H1 (cell line): ENCODE data around the gene EEPD1. TPM values are rescaled to one million over a fixed set of nuclear protein-coding genes. Genes with fewer than 3 reads are reported as not detected.

ENCODE experiments used
- CTCF ChIA-PET: fragments of 300-600 bp; sonication (Branson Sonifier 250); formaldehyde crosslinking; loops from one replicate; lab custom pipeline; 2021; ENCODE audit not compliant: partially characterized antibody; lab: Charles Lee
- POLR2A ChIA-PET: fragments of 300-600 bp; sonication (Branson Sonifier 250); formaldehyde crosslinking; loops from one replicate; lab custom pipeline; 2021; ENCODE audit warnings: inconsistent platforms; ENCODE audit not compliant: partially characterized antibody; lab: Charles Lee
- DNase-seq, 2 experiments: peaks; one replicate each; pipeline versions ENCODE4 v3.0.0 to v3.0.0-alpha.2; 2010 to 2022; ENCODE audit warnings: low spot score in 2 of 2, low read depth in 1 of 2, mixed read lengths in 1 of 2
- FAIRE-seq: peaks from 2 replicates; lab custom pipeline; 2011; peaks lifted over from hg19 to GRCh38; lab: Jason Lieb, UNC
- H2AFZ ChIP-seq: 2 replicates; pipeline ENCODE4 v1.8.1; 2012; ENCODE audit warnings: low read length, inconsistent platforms
- H2AK5ac ChIP-seq: 2 replicates; pipeline ENCODE4 v1.6.1; 2013; ENCODE audit warnings: low read depth, low read length
- H2BK120ac ChIP-seq: replicated peaks from 2 replicates; pipeline ENCODE3; 2013; ENCODE audit warnings: low read depth, low read length, inconsistent platforms
- H2BK12ac ChIP-seq: 2 replicates; pipeline ENCODE4 v1.6.1; 2013; ENCODE audit warnings: low read depth, low read length
- H2BK15ac ChIP-seq: 2 replicates; pipeline ENCODE4 v1.6.1; 2013; ENCODE audit warnings: low read length
- H2BK20ac ChIP-seq: 2 replicates; pipeline ENCODE4 v1.6.1; 2013; ENCODE audit warnings: low read length
- H2BK5ac ChIP-seq: 2 replicates; pipeline ENCODE4 v1.6.1; 2013; ENCODE audit warnings: low read depth, low read length
- H3K14ac ChIP-seq: 2 replicates; pipeline ENCODE4 v1.6.1; 2013; ENCODE audit warnings: inconsistent platforms; ENCODE audit not compliant: insufficient read length
- H3K18ac ChIP-seq: 2 replicates; pipeline ENCODE4 v1.6.1; 2013; ENCODE audit warnings: low read length; ENCODE audit errors: extremely low read depth
- H3K23ac ChIP-seq: 2 replicates; pipeline ENCODE4 v1.6.1; 2013; ENCODE audit warnings: inconsistent platforms; ENCODE audit not compliant: insufficient read length
- H3K23me2 ChIP-seq: 2 replicates; pipeline ENCODE4 v1.6.1; 2013; ENCODE audit warnings: low read depth, low read length
- H3K27ac ChIP-seq: 2 replicates; pipeline ENCODE4 v1.6.1; 2011; ENCODE audit warnings: low read depth, low read length, inconsistent platforms
- H3K27me3 ChIP-seq, 4 experiments: replicated peaks in 1 of 4; 1 replicate in 1 of 4; 2 replicates in 3 of 4; pipeline versions ENCODE4 v1.6.1 to v1.8.1; 2011 to 2013; ENCODE audit warnings: low read length in 3 of 4, mild to moderate bottlenecking in 3 of 4, inconsistent platforms in 2 of 4, mixed read lengths in 2 of 4, moderate library complexity in 1 of 4; ENCODE audit not compliant: control insufficient read depth in 3 of 4, insufficient read depth in 3 of 4; ENCODE audit errors: extremely low read depth in 1 of 4
- H3K36me3 ChIP-seq, 4 experiments: 2 replicates each; pipeline versions ENCODE4 v1.6.1 to v1.8.1; 2011 to 2013; ENCODE audit warnings: mild to moderate bottlenecking in 4 of 4, low read length in 3 of 4, moderate library complexity in 2 of 4, control low read depth in 1 of 4, inconsistent platforms in 1 of 4; ENCODE audit not compliant: insufficient read depth in 4 of 4, control insufficient read depth in 2 of 4
- H3K4ac ChIP-seq: replicated peaks from 2 replicates; pipeline ENCODE3; 2013; ENCODE audit warnings: low read length, low read depth, mixed read lengths, inconsistent platforms; ENCODE audit not compliant: insufficient read length
- H3K4me1 ChIP-seq, 4 experiments: replicated peaks in 1 of 4; 1 replicate in 1 of 4; 2 replicates in 3 of 4; pipeline versions ENCODE4 v1.6.1 to v1.8.1; 2011 to 2013; ENCODE audit warnings: low read length in 3 of 4, inconsistent platforms in 2 of 4, mixed read lengths in 1 of 4; ENCODE audit not compliant: insufficient read depth in 4 of 4, control insufficient read depth in 3 of 4
- H3K4me2 ChIP-seq, 2 experiments: 2 replicates each; pipeline versions ENCODE4 v1.6.1 to v1.8.1; 2011 to 2013; ENCODE audit warnings: low read depth in 2 of 2, low read length in 2 of 2, control low read depth in 1 of 2, inconsistent platforms in 1 of 2, mild to moderate bottlenecking in 1 of 2; ENCODE audit not compliant: insufficient read depth in 1 of 2
- H3K4me3 ChIP-seq, 4 experiments: fragments of 200-600, 300-600 bp in 1 of 4; sonication (generic), shearing (Covaris generic), sonication (Bioruptor Twin) in 1 of 4; 2 replicates each; pipeline versions ENCODE4 v1.5.1 to v1.8.1; 2011 to 2016; ENCODE audit warnings: low read length in 4 of 4, low read depth in 3 of 4, control low read depth in 2 of 4, inconsistent platforms in 2 of 4, mild to moderate bottlenecking in 2 of 4, mixed read lengths in 1 of 4, moderate library complexity in 1 of 4; ENCODE audit not compliant: insufficient read depth in 2 of 4; ENCODE audit errors: extremely low read depth in 1 of 4
- H3K56ac ChIP-seq: replicated peaks from 2 replicates; pipeline ENCODE3; 2013; ENCODE audit warnings: low read depth, mild to moderate bottlenecking, mixed read lengths, low read length, inconsistent platforms; ENCODE audit not compliant: insufficient read length
- H3K79me1 ChIP-seq: 2 replicates; pipeline ENCODE4 v1.6.1; 2013; ENCODE audit warnings: low read depth, low read length, control low read depth
- H3K79me2 ChIP-seq, 2 experiments: 2 replicates each; pipeline versions ENCODE4 v1.6.1 to v1.8.1; 2012 to 2013; ENCODE audit warnings: low read length in 2 of 2, mild to moderate bottlenecking in 2 of 2, inconsistent platforms in 1 of 2; ENCODE audit not compliant: insufficient read depth in 2 of 2, control insufficient read depth in 1 of 2
- H3K9ac ChIP-seq, 4 experiments: replicated peaks in 1 of 4; 1 replicate in 1 of 4; 2 replicates in 3 of 4; pipeline versions ENCODE4 v1.6.1 to v1.8.1; 2011 to 2013; ENCODE audit warnings: low read depth in 3 of 4, low read length in 3 of 4, control low read depth in 2 of 4, mild to moderate bottlenecking in 2 of 4, moderate library complexity in 2 of 4, inconsistent platforms in 1 of 4; ENCODE audit errors: extremely low read depth in 1 of 4
- H3K9me3 ChIP-seq, 2 experiments: 2 replicates each; pipeline versions ENCODE4 v1.6.1 to v1.8.1; 2012 to 2013; ENCODE audit warnings: mild to moderate bottlenecking in 2 of 2, moderate library complexity in 2 of 2, control low read depth in 1 of 2, inconsistent platforms in 1 of 2, low read depth in 1 of 2, low read length in 1 of 2, mixed read lengths in 1 of 2; ENCODE audit not compliant: insufficient read depth in 2 of 2
- H4K20me1 ChIP-seq, 2 experiments: replicated peaks in 1 of 2; 2 replicates each; pipeline versions ENCODE3 to v1.8.1; 2011 to 2013; ENCODE audit warnings: inconsistent platforms in 2 of 2, low read length in 2 of 2, mild to moderate bottlenecking in 1 of 2; ENCODE audit not compliant: insufficient read depth in 2 of 2, control insufficient read depth in 1 of 2
- H4K5ac ChIP-seq: 2 replicates; pipeline ENCODE4 v1.6.1; 2013; ENCODE audit warnings: low read length, low read depth, mixed read lengths, inconsistent platforms; ENCODE audit not compliant: insufficient read length
- H4K8ac ChIP-seq: 2 replicates; pipeline ENCODE4 v1.8.0; 2013; ENCODE audit warnings: mild to moderate bottlenecking, moderate library complexity, low read length, inconsistent platforms; ENCODE audit not compliant: insufficient read depth; ENCODE audit errors: extremely low read depth
- H4K91ac ChIP-seq: replicated peaks from 2 replicates; pipeline ENCODE3; 2013; ENCODE audit warnings: low read length, mixed read lengths, inconsistent platforms; ENCODE audit not compliant: insufficient read length
- CEBPB ChIP-seq: IDR thresholded peaks from 2 replicates; pipeline ENCODE4 v1.6.1; 2012; ENCODE audit warnings: low read depth, low read length
- CHD1 ChIP-seq: IDR thresholded peaks from 2 replicates; pipeline ENCODE4 v1.6.1; 2012; ENCODE audit warnings: low read depth, low read length, improper control_type of control experiment
- CTBP2 ChIP-seq: IDR thresholded peaks from 2 replicates; pipeline ENCODE4 v1.7.0; 2011; ENCODE audit warnings: borderline replicate concordance, mild to moderate bottlenecking, moderate library complexity, mixed read lengths, low read length; ENCODE audit not compliant: insufficient read depth, insufficient read length
- KDM5A ChIP-seq: fragments of 200-600 bp; IDR thresholded peaks from 2 replicates; pipeline ENCODE4 v1.7.1; 2012; ENCODE audit warnings: mild to moderate bottlenecking, low read length, inconsistent platforms, mixed read lengths
- POLR2AphosphoS5 ChIP-seq: IDR thresholded peaks from 2 replicates; pipeline ENCODE4 v1.6.1; 2011; ENCODE audit warnings: low read depth, low read length
- RAD21 ChIP-seq, 2 experiments: IDR thresholded peaks in 1 of 2; conservative IDR thresholded peaks in 1 of 2; 2 replicates each; pipeline ENCODE4 v1.6.1; 2011; ENCODE audit warnings: low read depth in 2 of 2, low read length in 2 of 2, improper control_type of control experiment in 1 of 2, inconsistent platforms in 1 of 2, mild to moderate bottlenecking in 1 of 2, moderate library complexity in 1 of 2
- RXRA ChIP-seq: IDR thresholded peaks from 2 replicates; pipeline ENCODE4 v1.6.1; 2011; ENCODE audit warnings: low read depth, mild to moderate bottlenecking, low read length, moderate library complexity; ENCODE audit not compliant: insufficient read depth
- ZNF274 ChIP-seq: IDR thresholded peaks from 2 replicates; pipeline ENCODE4 v1.7.0; 2012; ENCODE audit warnings: low read length, borderline replicate concordance; ENCODE audit errors: extremely low read depth
- WGBS, 2 experiments: shearing (Covaris generic) in 1 of 2; methylation state at CpG; one replicate each; pipeline versions ENCODE4 v1.1.6 to v1.1.7; 2013 to 2015; ENCODE audit warnings: low lambda C conversion rate in 2 of 2, mixed read lengths in 2 of 2, inconsistent platforms in 1 of 2, low coverage in 1 of 2, missing lambda C conversion rate in 1 of 2; ENCODE audit not compliant: insufficient replicate concordance in 2 of 2, insufficient coverage in 1 of 2, insufficient read length in 1 of 2; ENCODE audit errors: extremely low coverage in 1 of 2, missing lambda C conversion rate in 1 of 2; 5-methylcytosine and 5-hydroxymethylcytosine counted together
- polyA plus RNA-seq, 7 experiments: library from polyadenylated mRNA; depleted of rRNA in 3 of 7; stranded (reverse) in 5 of 7; unstranded in 2 of 7; fragments of >200 nt in 5 of 7; fragments of 200-250 nt in 2 of 7; gene quantifications; 1 replicate in 5 of 7; 2 replicates in 1 of 7; 4 replicates in 1 of 7; pipeline versions ENCODE4 v1.2.1 to v1.2.3, GENCODE V29; 2011 to 2013; ENCODE audit warnings: missing spikeins in 2 of 7, mixed read lengths in 2 of 7
- total RNA-seq: library from RNA; stranded (reverse); fragmentation: NEBNext Ultra II Directional; extraction: Animal tissue kit (Norgen Biotek cat#: 25700); gene quantifications from 2 replicates; pipeline ENCODE4 v1.2.1, GENCODE V29; 2021
- TF ChIP-seq, protein P1 (sequence below): IDR thresholded peaks from 2 replicates; pipeline ENCODE4 v1.6.1; 2011; ENCODE audit warnings: low read length, improper control_type of control experiment
- TF ChIP-seq, protein P2 (sequence below), 3 experiments: IDR thresholded peaks; 1 replicate in 2 of 3; 2 replicates in 1 of 3; pipeline versions ENCODE4 v1.5.1 to v1.6.1; 2011; ENCODE audit warnings: low read length in 3 of 3, mild to moderate bottlenecking in 3 of 3, inconsistent platforms in 2 of 3, low read depth in 1 of 3, moderate library complexity in 1 of 3; ENCODE audit not compliant: insufficient read depth in 1 of 3; ENCODE audit errors: control extremely low read depth in 1 of 3

Gene EEPD1
- total and polyA plus RNA-seq, 2 of the 8 experiments (the other 6 are each of a cell fraction or from before 2014, with no cell fraction given): 3.1 to 7.8 TPM

DNA sequence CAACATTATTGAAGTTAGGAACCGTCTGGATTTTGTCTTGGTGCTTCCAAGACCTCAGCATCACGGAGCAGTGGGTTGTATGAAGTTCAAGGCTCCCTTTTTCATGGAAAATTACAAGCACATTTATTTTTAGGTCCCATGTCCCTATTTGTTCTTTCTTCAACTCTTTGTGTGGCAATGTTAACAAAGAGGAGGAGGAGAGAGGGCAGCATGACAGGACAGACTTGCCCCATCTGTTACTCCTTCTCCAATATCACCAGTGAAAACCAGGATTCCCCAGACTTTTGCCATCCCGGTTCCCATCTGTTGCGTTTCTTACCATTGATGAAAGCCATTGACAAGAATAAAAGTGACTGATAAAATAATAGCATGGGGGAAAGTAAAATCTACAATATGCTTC, 28.6 kb downstream of the EEPD1 start:
- POLR2A ChIA-PET: no interaction called here
- Histone ChIP-seq H3K23me2 (no peaks in the 10 kb centered on the region), H3K9me3 (no peaks in the 10 kb centered on the region), H3K4me3 (no peak overlapping the region), H2BK15ac (no peak overlapping the region), H2BK20ac (no peak overlapping the region), H3K4ac (no peak overlapping the region), H3K4me1 (0 out of 7 replicates have a peak, but pooled peaks cover 0 to 3% (median 0%) of the 10 kb centered on the region in 4 experiments), H4K20me1 (no peaks in the 10 kb centered on the region), H2AK5ac (no peak overlapping the region), H3K9ac (no peak overlapping the region), H3K79me1 (no peaks in the 10 kb centered on the region; the same call in 1 of the 2 replicates), H3K56ac (no peak overlapping the region), H4K5ac (no peak overlapping the region), H3K79me2 (no peaks in the 10 kb centered on the region), H2BK12ac (no peak overlapping the region), H3K14ac (no peak overlapping the region), H4K91ac (no peak overlapping the region), H3K18ac (no peak overlapping the region), H3K27ac (no peak overlapping the region), H2BK120ac (no peak overlapping the region), H3K4me2 (no peak overlapping the region), H2BK5ac (no peak overlapping the region), H3K36me3 (no peaks in the 10 kb centered on the region), H3K23ac (no peak overlapping the region), H4K8ac (no peak overlapping the region), H2AFZ (no peak overlapping the region), H3K27me3 (no peaks in the 10 kb centered on the region)
- FAIRE-seq (no peak), DNase-seq (no peak)
- CTCF ChIA-PET: no interaction called here
- 92% methylated on average over 4 of the region's 4 CpGs; no CpG with 5 or more reads in 1 of the 2 experiments for WGBS, 2 experiments
- TF ChIP-seq CHD1 (no peak), CEBPB (no peak), KDM5A (no peak), POLR2AphosphoS5 (no peak), CTBP2 (no peak), RXRA (no peak), ZNF274 (no peak), RAD21 (IDR thresholded peaks at IDR 0.05 in 1 of 2, conservative IDR thresholded peaks at IDR 0.05 in 1 of 2; ENCODE audit: low read depth in 2 of 2, low read length in 2 of 2) (no peak)
- TF ChIP-seq, protein P1, sequence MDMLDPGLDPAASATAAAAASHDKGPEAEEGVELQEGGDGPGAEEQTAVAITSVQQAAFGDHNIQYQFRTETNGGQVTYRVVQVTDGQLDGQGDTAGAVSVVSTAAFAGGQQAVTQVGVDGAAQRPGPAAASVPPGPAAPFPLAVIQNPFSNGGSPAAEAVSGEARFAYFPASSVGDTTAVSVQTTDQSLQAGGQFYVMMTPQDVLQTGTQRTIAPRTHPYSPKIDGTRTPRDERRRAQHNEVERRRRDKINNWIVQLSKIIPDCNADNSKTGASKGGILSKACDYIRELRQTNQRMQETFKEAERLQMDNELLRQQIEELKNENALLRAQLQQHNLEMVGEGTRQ: no peak
- TF ChIP-seq, protein P2, sequence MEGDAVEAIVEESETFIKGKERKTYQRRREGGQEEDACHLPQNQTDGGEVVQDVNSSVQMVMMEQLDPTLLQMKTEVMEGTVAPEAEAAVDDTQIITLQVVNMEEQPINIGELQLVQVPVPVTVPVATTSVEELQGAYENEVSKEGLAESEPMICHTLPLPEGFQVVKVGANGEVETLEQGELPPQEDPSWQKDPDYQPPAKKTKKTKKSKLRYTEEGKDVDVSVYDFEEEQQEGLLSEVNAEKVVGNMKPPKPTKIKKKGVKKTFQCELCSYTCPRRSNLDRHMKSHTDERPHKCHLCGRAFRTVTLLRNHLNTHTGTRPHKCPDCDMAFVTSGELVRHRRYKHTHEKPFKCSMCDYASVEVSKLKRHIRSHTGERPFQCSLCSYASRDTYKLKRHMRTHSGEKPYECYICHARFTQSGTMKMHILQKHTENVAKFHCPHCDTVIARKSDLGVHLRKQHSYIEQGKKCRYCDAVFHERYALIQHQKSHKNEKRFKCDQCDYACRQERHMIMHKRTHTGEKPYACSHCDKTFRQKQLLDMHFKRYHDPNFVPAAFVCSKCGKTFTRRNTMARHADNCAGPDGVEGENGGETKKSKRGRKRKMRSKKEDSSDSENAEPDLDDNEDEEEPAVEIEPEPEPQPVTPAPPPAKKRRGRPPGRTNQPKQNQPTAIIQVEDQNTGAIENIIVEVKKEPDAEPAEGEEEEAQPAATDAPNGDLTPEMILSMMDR (IDR thresholded peaks at IDR 0.05; ENCODE audit: control extremely low read depth in 1 of 3, insufficient read depth in 1 of 3, low read depth in 1 of 3, low read length in 3 of 3): no peak
